HG02610 (cell line): Measurements from ENCODE around the gene SUFU.
"Not testable (repeated sequence)": the region's sequence is repeated elsewhere in the genome, so short reads cannot be mapped to it uniquely, and the experiment has no call there.

Experiments
- ATAC-seq: cut with Tn5 transposase; IDR thresholded peaks from one replicate; pipeline ENCODE4 v1.9.1; 2021; ENCODE audit warnings: mild to moderate bottlenecking, moderate library complexity; ENCODE audit not compliant: unreplicated experiment

SUFU gene

DNA sequence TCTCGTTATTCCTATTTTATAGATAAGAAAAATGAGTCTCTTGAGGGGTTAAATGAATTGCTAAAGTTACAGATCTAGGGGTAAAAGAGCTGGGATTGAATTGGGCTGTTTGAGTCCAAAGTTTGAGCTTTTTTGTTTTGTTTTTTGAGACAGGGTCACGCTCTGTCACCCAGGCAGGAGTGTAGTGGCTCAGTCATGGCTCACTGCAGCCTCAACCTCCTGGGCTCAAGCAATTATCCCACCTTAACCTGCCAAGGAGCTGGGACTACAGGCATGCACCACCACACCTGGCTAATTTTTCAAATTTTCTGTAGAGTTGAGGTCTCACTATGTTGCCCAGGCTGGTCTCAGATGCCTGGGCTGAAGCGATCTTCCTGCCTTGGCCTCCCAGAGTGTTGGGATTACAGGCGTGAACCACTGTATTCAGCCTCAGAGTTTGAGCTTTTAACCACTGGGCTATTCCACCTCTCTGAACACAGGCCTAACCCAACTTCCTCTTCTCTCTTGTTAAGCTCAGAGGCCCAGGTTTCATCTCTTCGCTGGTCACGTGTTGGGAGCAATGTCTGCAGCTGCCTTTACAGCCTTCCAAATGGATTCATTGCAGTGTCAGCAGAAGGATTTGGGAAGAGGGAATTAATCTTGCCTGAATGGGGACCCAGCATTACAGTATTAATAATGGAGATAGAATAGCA lies 8.0 kb downstream of the SUFU start:
- peak; percentile 86 for ATAC-seq

DNA sequence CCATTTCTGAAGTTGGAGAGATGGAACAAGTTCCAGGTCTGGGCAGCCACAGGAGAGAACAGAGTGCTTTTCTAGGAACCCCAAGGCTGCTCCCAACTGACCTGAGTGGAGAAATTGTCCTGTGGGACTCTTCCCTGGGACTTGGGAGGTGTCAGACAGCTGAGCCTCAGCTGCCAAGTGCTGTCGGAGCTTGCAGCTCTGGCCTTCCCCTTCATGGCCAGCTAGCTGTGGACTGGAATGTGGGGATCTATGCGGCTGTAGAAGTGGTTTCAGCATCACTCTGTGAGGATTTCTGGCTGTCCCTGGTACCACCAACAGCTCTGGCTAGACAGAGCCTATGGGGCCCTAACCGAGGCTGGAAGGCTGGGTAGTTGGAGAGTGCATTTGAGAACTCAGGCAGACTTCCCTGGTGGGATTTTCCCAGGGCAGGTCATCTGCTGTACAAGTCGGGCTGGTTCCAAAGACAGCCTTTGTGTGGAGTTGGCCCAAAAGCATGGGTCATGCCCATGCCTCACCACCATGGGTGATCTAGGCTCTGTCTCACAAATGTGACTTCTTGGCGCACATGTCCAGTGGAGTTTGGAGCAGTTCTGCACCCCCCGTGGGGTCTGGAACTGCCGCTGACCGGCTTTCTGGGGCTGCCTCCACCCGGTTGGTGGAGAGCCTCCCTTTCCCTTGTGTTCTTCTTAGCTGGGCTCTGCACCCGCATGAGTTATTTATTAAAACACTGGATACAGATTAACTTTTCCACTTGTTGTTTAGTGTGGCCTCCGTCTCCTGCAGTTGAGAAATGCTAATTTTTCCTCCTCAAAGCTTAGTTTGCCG lies 10.9 kb downstream of the SUFU start:
- no peak for ATAC-seq

DNA sequence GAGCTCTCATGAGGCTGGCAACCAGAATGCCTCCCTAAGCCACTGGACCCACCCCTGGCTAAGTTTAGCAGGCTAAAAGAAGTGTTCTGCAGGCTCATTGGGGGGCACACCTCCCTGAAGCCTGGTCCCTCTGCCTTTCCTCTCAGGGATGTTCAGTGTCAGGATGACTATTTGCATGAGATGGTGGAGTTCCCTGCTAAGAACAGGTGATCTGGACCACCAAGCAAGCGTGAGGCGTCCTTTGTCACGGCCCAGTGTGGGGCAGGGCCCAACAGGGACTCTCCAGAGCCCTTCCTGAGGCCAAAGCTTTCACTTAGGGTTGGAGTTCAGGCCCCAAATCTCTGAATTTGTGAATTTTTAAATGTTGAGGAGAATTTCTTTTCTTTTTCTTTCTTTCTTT lies 12.0 kb downstream of the SUFU start:
- ATAC-seq, result no peak

DNA sequence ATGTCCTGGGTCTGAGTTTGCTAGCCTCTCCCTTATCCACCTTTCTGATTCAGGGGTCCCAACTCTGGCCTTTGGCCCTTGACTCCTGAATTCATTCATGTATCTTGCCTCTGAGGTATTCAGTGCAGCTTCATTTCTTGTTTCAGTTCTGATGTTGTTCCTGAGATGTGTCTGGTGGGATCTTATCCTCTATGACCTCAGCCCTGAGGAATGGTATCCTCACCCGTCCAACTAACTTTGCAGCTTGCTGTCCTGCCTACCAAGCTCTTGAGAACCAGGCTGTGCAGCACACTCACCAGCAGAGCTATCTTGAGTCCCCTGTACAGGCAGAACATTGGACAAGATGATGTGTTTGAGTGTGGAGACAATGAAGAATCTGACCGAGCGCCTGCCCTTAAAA lies 13.8 kb downstream of the SUFU start:
- ATAC-seq, result no peak

DNA sequence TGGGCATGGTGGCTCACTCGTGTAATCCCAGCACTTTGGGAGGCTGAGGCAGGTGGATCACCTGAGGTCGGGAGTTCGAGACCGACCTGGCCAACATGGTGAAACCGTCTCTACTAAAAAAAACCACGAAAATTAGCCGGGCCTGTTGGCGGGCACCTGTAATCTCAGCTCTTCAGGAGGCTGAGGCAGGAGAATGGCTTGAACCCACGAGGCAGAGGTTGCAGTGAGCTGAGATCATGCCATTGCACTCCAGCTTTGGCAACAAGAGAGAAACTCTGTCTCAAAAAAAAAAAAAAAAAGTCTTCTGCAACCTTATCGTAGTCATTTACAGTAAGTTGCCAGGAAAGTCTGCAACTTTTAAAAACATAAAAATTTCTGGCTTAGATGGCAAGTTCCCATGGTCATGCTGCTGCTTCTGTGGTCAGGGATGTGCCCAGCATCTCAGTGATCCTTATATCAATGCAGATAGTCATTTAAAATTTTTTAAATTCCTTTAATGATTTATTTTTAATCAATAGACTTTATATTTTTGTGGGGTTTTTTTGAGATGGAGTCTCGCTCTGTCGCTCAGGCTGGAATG lies 15.6 kb downstream of the SUFU start:
- no peak for ATAC-seq

DNA sequence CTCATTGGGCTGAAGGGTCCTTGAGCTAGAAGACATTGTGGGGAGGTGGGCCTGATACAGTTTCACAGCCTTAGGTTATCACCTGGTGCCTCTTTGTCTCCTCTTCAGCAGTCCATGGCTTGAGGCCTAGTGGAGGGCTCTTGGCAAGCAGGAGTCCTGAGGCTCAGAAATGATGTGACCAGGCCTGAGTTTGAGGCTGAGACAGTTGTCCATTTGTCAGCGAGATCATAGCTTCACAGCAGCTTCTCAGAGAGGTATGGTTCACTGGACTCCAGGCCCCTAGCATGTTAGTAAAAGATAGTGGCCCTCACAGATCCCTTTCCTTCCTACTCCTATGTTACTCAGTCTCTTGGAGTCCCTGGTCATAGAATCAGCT lies 19.1 kb downstream of the SUFU start:
- ATAC-seq, result no peak

DNA sequence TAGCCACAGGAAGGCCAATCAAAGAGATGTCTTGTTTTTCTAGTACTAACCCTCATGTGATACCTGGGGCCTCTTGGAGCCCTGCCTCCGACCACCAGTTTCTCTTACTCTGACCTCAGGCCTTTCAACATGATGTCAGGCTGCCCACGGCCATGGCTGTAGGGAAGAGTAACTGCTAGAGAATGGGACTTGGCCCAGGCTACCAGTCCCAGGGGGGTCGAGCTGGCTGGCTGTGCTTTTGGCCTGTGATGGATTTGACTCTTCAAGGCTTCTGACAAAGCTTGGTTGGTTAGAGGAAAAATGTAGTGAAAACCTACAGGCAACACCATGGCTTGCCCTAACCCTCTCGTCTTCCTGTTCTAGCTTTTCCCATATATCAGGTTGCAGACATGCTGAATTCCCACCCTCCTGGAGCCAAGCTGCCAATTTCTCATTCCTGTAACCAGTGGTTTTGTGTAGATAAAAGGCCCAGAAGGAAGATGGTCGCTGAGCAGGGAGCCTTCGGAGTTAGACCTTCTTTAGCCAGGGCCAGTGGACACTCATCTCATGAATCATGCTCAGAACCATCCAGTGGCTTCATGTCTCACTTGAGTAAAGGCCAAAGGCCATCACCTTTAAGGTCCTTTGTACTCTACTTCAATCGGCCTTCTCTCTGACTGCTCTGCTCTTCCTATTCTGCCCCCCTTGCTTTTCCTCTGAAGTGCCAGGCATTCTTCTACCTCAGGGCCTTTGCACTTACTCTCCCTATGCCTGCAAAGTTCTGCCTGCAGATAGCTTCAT lies 19.7 kb downstream of the SUFU start:
- ATAC-seq, result no peak

DNA sequence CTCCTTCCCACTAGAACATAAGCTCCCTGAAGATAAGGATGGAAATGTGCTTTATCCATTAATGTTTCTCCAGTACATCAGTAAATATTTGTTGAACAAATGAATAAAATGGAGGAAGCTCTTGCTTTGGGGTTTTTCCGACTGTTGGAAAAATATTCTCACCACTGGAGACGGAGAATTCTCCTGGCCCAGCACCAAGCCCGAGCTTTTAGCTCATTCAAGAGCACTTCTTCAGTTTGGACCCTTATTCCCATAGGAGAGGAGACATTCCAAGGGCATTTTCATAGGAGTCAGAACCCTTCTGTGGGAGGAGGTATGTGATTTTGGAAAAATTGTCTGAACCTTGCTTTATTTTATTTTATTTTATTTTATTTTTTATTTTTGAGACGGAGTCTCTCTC lies 21.0 kb downstream of the SUFU start:
- ATAC-seq, result no peak

DNA sequence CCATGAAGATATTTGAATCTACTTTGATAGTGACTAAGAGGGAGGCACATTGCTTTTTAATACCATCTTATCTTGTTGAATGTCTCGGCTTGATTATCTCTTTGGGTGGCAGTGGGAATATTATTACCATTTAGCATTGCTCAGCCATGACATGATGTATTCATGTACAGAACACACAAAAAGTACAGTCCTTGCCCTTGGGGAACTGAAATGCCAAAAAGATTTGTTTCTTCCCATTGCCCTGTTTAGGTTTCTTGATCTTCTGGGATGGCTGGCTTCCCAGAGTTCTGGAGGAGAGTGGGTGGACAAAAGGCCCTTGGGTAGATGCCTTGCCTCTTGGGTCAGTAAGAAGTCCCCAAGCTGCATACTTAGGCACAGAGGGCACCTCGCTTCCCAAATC lies 23.8 kb downstream of the SUFU start:
- ATAC-seq, result no peak

DNA sequence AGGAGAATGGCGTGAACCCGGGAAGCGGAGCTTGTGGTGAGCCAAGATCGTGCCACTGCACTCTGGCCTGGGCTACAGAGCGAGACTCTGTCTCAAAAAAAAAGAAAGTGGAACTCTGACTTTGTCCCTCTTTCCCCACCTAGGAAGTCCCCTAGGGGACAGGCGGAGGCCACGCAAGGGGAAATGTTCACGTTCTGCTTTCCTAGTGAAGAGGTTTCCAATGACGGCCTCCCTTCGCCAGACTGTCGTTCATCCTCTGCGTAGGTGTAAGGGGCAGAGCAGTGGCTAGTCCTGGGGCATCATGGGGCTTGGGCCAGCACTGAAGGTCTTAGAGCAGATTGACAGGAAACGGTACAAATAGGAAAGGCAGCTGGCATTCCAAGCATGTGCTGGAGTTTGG lies 30.6 kb downstream of the SUFU start:
- ATAC-seq, result no peak

DNA sequence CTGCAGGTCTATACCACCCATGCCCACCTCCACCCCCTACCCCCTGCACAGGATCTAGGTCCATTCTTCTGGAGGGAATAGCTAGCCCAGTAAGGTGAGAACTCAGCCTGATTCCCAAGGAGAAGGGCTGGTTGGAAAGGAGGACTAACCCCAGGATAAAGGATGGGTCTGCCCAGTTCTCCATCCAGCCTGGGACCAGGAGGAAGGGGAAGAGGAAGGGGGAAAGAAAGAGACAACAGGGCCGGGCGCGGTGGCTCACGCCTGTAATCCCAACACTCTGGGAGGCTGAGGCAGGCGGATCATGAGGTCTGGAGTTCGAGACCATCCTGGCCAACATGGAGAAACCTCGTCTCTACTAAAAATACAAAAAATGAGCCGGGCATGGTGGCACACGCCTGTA lies 31.2 kb downstream of the SUFU start:
- ATAC-seq, result not testable (repeated sequence)

DNA sequence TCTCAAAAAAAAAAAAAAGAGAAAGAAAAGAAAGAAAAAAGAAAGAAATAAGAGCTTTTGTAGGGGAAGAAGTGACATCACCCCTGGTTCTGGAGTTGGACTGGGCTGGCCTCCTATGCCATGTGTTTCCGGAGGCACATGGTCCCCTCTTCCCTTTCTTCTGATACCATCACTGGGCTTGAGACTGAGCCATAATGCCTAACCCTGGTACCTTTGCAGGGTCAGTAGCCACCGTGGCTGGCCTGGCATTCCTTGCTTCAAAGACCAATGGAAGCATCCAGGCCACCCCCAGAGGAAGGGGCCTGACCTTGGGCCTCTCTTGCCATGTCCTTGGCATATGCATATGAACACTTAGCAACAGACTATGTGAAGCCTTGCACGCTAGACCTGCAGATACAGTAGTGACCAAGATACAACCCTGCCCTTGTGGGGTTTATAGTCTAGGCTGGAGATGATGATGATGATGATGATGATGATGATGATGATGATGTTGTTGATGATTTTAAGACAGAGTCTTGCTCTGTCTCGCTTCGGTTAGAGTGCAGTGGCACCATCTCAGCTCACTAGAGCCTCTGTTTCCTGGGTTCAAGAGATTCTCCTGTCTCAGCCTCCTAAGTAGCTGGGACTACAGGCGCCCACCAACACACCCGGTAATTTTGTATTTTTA lies 31.8 kb downstream of the SUFU start:
- ATAC-seq, result no peak

DNA sequence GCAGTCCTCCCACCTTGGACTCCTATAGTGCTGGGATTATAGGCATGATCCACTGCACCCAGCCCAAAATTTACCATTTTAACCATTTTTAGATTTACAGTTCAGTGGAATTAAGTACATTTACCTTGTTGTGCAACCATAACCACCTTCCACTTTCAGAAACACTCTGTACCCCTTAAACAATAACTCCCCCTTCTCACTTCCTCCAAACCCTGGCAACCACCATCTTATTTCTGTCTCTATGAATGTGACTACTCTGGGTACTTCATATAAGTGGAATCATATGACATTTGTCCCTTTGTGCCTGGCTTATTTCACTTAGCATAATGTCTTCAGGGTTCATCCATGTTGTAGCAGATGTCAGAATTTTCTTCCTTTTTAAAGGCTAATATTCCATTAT lies 33.6 kb downstream of the SUFU start:
- no peak for ATAC-seq

DNA sequence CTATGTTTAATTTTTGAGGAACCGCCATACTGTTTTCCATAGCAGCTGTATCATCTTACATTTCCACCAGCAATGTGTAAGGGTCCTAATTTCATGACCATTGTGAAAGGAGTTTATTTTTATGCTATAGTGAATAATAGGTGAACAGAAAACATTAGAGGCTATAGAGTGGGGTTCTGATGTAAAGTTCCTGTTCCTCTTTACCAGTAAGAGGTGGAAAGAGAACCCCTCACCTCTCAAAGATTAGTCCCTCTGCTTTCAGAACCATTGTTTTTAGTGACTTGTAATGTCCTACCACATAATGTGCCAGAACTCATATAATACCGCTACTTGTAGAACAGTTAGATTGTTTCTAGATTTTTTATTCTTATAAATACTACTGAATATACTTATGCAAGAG lies 34.2 kb downstream of the SUFU start:
- no peak for ATAC-seq

DNA sequence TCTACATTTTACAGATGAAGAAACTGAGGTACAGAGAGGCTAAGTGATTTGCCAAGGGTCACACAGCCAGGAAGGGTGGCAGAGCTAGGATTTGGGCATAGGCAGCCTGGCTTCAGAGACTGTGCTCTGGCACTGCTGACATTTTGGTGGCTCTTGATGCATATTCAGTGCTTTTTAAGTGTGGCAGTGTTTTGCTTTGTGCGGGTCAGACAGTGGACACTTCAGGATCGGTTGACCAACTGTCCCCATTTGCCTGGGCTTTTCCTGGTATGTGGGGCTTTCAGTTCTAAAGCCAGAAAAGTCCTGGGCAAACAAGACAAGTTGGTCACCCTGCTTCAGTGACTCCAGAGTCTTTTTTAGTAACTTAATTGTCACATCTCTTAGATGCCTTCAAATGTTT lies 35.0 kb downstream of the SUFU start:
- no peak for ATAC-seq

DNA sequence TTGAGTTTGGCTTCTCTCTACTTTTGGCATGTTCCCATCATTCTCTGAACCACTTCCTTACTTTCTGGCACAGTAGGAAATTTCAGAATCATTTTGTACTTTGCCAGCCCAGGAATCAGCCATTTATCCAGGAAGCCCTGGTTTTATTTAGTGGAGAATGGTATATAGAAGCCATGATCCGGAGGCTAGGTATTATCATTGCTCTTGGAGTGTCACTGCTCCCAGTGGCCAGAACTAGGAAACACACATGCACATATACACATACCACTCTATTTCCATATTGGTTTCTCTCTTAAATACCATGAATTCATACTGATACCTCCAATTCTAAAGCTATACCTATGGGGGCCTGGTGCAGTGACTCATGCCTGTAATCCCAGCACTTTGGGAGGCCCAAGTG lies 36.3 kb downstream of the SUFU start:
- ATAC-seq, result peak; percentile 80

DNA sequence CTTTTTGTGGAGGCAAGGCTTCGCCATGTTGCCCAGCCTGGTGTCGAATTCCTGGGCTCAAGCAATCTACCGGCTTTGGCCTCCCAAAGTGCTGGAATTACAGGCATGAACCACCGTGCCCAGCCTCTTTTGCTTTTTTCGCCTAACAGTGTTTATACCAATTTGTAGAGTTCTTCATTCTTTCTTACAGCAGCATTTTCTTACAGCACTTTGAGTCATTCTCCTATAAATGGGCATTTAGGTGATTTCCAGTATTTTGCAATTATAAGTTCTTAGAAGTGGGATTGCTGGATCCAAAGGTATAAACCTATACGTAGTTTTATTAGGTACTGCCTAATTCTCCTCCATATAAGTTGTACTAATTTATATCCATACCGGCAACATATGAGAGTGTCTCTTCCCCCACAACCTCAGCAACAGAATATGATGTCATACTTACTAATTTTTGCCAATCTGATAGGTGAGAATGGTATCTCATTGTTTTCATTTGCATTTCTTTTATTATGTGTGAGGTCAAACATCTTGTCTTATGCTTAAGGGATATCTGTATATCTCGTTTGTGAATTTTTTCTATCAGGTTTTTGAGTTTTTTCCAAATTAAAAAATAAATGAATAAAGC lies 39.1 kb downstream of the SUFU start:
- no peak for ATAC-seq

DNA sequence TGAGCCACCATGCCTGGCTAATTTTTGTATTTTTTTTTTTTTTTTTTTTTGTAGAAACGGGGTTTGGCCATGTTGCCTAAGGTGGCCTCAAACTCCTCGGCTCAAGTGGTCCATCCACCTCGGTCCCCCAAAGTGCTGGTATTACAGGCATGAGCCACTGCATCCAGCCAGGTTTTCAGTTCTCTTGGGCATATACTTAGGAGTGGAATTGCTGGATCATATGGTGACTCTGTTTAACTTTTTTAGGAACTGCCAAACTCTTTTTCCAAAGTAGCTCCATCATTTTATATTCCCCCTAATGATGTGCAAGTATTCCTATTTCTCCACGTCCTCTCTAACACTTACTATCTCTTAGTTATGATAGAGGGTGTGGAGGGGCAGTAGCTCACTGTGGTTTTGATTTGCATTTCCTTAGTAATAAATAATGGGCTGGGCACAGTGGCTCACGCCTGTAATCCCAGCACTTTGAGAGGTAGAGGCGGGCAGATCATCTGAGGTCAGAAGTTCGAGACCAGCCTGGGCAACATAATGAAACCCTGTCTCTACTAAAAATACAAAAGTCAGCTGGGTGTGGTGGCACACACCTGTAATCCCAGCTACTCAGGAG lies 41.6 kb downstream of the SUFU start:
- no peak for ATAC-seq

DNA sequence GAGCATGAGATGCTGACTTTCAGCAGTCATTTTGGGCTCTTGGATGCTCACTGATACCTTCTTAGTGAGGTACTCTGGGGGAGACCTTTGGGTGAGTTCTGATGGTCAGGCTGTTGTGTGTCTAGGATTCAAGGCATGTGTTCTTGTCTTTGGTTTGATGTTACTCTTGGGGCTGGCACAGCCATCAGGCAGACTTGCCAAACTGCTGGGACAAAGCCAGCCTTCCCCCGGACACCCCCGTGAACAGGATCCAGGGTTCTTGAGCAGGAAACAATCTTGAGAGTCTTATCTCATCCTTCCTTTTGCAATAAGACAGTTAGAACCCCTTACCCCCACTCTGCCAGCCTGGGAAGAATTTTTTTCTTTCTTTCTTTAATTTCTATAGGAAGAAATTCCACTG lies 42.2 kb downstream of the SUFU start:
- ATAC-seq, result no peak
